ENCODE measurements around the gene MAPKAP1.
"Not testable (repeated sequence)": the region's sequence is repeated elsewhere in the genome, so short reads cannot be mapped to it uniquely, and the experiment has no call there.

Gene MAPKAP1

DNA sequence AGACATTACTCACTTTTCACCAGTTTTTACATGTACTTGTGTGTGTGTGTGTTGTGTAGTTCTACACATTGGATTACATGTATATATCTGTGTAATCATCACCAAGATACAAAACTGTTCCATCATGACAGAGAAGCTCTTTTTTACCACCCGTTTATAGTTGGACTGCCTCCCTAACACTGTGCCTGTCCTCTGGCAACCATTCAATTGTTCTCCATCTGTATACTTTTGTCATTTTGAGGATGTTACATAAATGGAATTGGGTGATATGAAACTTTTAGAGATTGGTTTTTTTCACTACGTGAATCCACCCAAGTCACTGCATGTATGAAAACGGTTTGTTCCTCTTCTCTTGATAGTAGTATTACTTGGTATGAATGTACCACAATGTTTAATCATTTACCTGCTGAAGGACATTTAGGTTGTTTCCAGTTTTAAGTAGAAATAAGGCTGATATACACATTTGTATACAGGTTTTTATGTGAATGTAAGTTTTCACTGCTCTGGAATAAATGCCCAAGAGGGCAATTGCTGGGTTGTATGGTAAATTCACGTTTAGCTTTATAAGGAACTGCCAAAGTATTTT is 126.2 kb downstream of the MAPKAP1 start:
- TF ChIP-seq MYC (IDR thresholded peaks at IDR 0.05; ENCODE audit: low read depth, low read length) (no peak), POLR2A (IDR thresholded peaks at IDR 0.05; ENCODE audit: extremely low read depth, insufficient read length) (no peak)
- TF ChIP-seq, protein P1, sequence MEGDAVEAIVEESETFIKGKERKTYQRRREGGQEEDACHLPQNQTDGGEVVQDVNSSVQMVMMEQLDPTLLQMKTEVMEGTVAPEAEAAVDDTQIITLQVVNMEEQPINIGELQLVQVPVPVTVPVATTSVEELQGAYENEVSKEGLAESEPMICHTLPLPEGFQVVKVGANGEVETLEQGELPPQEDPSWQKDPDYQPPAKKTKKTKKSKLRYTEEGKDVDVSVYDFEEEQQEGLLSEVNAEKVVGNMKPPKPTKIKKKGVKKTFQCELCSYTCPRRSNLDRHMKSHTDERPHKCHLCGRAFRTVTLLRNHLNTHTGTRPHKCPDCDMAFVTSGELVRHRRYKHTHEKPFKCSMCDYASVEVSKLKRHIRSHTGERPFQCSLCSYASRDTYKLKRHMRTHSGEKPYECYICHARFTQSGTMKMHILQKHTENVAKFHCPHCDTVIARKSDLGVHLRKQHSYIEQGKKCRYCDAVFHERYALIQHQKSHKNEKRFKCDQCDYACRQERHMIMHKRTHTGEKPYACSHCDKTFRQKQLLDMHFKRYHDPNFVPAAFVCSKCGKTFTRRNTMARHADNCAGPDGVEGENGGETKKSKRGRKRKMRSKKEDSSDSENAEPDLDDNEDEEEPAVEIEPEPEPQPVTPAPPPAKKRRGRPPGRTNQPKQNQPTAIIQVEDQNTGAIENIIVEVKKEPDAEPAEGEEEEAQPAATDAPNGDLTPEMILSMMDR (IDR thresholded peaks at IDR 0.05; ENCODE audit: low read depth, low read length), result no peak
- TF ChIP-seq, protein P2, sequence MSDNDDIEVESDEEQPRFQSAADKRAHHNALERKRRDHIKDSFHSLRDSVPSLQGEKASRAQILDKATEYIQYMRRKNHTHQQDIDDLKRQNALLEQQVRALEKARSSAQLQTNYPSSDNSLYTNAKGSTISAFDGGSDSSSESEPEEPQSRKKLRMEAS (IDR thresholded peaks at IDR 0.05; ENCODE audit: low read depth, low read length), result no peak
- no peak overlapping the region for H3K4me3 ChIP-seq (ENCODE audit: low read depth, low read length)
- DNase-seq (ENCODE audit: low read depth), result no peak

DNA sequence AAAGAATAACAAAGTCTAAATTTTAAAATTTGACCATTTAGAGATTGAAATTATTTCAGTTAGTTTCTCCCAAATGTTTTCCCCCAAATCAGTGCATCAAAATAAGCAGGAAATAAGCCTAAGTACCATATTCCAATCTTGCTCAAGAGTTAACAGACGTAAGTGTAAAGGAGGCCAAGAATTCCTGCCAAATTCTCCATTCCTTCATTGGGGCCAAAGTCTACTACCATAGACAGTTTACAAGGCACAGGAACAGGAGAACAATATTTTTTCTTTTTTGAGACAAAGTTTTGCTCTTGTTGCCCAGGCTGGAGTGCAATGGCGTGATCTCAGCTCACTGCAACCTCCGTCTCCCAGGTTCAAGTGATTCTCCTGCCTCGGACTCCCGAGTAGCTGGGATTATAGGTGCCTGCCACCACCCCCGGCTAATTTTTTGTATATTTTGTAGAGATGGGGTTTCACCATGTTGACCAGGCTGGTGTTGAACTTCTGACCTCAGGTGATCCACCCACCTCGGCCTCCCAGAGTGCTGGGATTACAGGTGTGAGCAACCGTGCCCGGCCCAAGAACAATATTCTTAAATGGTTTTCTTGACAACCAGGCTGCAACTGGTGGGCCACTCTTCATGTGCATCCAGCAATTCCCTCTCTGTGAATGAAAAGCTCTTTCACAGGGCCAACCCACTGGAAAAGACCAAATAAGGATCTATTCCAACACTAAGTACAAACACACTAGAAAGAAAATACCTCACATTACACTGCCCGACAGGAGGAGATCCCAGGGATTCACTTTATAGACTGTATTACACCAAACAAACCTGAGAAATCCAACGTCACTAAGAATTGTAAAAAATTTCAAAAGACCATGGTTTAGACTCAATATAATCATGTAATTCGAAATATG is 127.7 kb downstream of the MAPKAP1 start:
- TF ChIP-seq, protein P1 (IDR thresholded peaks at IDR 0.05; ENCODE audit: low read depth, low read length), result no peak
- TF ChIP-seq, protein P2 (IDR thresholded peaks at IDR 0.05; ENCODE audit: low read depth, low read length), result no peak
- no peak for TF ChIP-seq POLR2A (IDR thresholded peaks at IDR 0.05; ENCODE audit: extremely low read depth, insufficient read length)
- TF ChIP-seq MYC (IDR thresholded peaks at IDR 0.05; ENCODE audit: low read depth, low read length), result no peak

DNA sequence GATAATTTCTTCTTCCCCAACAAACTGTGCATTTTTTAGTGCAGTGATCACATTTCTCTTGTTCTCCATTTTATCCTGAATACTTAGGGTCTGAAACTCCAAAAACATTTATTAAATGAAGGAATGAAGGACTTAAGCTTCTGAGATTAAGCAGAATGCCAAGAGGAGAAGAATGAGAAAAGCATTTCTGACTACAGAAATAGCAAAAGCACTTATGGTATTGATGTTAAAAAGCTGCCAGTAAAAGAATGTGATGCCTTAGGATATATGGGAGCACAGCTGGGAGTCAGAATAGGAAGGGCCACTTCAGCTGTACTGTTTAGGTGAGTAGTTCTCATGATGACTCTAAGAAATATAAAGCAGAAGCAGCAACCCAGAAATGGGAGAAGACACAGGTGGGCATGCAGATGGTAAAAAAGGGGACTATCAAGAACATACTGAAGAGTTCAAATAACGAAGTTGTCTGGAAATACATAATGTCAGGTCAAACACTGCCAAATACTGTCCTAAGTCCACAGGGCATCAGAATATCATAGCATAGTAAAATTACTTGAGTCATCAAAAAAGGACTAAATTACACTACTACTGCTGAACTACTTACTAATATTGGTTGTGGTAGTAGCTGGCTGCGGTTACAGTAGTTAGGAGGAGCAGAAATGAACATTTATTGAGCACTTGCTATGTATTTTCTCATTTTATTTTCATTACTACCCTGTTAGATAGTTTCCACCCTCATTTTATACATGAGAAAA is 132.7 kb downstream of the MAPKAP1 start:
- no peak overlapping the region for H3K4me3 ChIP-seq (ENCODE audit: low read depth, low read length)
- no peak for DNase-seq (ENCODE audit: low read depth)
- TF ChIP-seq POLR2A (IDR thresholded peaks at IDR 0.05; ENCODE audit: extremely low read depth, insufficient read length), result no peak
- TF ChIP-seq, protein P2 (IDR thresholded peaks at IDR 0.05; ENCODE audit: low read depth, low read length), result no peak

More for the DNA sequence above, 127.7 kb downstream of the MAPKAP1 start:
- H3K4me3 ChIP-seq (ENCODE audit: low read depth, low read length), result no peak overlapping the region
- DNase-seq (ENCODE audit: low read depth), result no peak

DNA sequence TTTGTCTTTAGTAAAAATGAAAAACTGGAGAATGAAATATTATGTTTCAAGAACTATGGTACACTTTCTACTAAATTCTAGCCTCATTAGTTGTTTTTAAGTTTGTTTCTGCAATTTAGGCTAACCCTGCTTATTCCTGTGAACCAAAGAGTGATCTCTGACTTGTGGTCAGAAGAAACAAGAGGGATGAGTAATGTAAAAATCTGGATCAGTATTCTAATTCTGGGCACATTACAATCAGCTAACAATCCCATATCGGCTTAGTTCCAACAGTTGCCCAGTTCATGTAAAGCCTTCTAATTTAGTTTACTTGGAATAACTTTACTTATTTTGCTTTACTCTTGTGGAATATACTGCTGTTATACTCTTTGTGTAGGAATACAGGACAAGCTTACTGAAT is 134.5 kb downstream of the MAPKAP1 start:
- DNase-seq (ENCODE audit: low read depth); H3K4me3 ChIP-seq (ENCODE audit: low read depth, low read length): not testable (repeated sequence)

DNA sequence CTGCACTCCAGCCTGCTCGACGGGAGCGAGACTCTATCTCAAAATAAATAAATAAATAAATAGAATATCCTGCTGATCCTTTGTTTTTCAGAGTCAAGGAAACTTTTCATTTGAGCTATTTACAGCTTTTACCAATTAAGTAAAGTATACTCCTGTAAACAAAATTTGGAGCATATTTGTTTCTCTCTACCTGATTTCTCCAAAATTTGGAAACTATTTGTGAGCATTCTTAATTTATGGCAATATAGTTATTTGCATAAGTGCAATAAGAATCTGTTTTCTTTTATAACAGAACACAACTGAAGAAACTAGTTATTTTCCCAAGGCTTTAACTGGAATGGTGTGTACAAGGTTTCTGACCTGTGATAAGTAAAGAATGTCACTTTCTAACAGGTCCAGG is 135.2 kb downstream of the MAPKAP1 start:
- DNase-seq (ENCODE audit: low read depth); H3K4me3 ChIP-seq (ENCODE audit: low read depth, low read length): not testable (repeated sequence)

DNA sequence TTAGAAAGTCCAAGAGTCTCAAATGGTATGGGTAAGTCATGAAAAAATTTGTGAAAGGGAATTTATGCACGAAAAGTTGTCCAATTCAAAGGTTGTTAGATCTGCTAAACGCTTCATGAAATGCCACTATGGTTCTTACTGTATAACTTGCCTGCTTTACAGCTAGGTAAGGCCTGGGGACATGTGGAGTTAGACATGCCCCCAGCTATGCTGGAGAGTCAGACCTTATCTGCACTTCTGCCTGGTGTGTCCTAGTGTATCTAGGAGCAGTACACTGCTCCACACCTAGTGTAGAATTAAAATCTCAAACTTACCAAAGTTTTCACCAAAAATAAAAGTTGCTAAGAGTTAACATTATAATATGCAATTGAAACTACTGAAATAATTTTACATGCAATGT is 136.8 kb downstream of the MAPKAP1 start:
- TF ChIP-seq POLR2A (IDR thresholded peaks at IDR 0.05; ENCODE audit: extremely low read depth, insufficient read length) (no peak), MYC (IDR thresholded peaks at IDR 0.05; ENCODE audit: low read depth, low read length) (no peak)
- TF ChIP-seq, protein P2 (IDR thresholded peaks at IDR 0.05; ENCODE audit: low read depth, low read length), result no peak
- TF ChIP-seq, protein P1 (IDR thresholded peaks at IDR 0.05; ENCODE audit: low read depth, low read length), result no peak
- H3K4me3 ChIP-seq (ENCODE audit: low read depth, low read length), result no peak overlapping the region
- no peak for DNase-seq (ENCODE audit: low read depth)

DNA sequence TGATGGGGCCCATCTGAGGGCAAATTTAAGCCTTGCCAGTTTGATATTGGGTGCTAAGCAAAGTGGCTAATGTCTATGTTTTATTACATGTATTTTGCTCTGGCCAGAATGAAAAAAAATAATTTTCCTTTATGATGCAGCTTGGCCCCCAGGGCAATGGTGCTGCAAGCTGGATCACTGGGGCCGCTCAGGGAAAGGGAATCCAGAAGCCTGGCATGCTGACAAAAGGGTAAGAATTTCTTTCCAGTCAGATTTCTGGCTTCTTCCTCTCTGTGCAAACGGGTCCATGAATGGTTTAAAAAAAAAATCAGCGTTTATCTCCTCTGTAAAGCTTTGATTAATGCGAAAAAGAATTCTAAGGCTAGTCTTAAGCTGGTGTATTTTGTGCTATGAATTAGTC is 138.4 kb downstream of the MAPKAP1 start:
- TF ChIP-seq POLR2A (IDR thresholded peaks at IDR 0.05; ENCODE audit: extremely low read depth, insufficient read length), result no peak
- TF ChIP-seq, protein P2 (IDR thresholded peaks at IDR 0.05; ENCODE audit: low read depth, low read length), result no peak
- TF ChIP-seq MYC (IDR thresholded peaks at IDR 0.05; ENCODE audit: low read depth, low read length), result no peak
- TF ChIP-seq, protein P1 (IDR thresholded peaks at IDR 0.05; ENCODE audit: low read depth, low read length), result no peak
- no peak for DNase-seq (ENCODE audit: low read depth)
- H3K4me3 ChIP-seq (ENCODE audit: low read depth, low read length), result no peak overlapping the region

DNA sequence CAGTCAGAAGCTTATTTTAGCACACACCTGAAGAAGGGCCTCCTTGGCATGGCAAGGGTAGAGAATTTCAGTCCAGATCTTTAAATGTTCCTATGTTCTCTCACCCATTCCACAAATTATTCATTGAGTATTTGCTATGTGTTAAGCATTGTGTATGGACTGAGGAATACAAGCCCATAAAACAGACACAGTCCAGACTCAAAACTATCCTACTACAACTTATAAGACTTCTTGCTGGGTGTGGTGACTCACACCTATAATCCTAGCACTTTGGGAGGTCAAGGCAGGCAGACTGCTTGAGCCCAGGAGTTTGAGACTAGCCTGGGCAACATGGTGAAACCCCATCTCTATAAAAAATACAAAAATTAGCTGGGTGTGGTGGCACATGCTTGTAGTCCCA is 141.0 kb downstream of the MAPKAP1 start:
- not testable (repeated sequence) for DNase-seq (ENCODE audit: low read depth); H3K4me3 ChIP-seq (ENCODE audit: low read depth, low read length)

All from NB4 (cell line).